Measurements from ENCODE around the gene GPS1.

The GPS1 gene

DNA sequence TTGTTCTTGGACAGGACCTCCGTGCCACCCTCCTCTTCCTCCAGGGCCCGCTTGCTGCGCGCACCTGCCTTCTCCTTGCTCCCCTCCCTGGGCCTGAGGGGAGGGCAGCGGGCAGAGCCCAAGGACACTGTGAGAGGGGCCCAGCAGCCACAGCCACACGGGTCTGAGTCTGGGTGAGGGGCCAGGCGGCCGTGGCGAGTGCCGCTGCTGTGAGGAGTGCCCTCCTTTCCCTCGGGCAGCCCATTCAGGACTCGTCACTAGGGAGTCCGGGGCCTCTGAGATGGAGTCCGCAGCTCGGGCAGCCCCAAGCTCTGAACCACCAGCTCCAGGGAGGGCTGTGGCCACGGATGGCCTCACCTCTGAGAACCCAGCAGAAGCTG, 8.3 kb downstream of the GPS1 start:
- Histone ChIP-seq H3K36me3 (ENCODE audit: control insufficient read depth, low read depth, low read length) (peaks cover 55% of the 10 kb centered on the region), H3K9me3 (ENCODE audit: control insufficient read depth, low read depth, low read length) (no peaks in the 10 kb centered on the region), H3K9ac (ENCODE audit: low read length) (no peak overlapping the region), H3K4me3 (ENCODE audit: low read length) (no peak overlapping the region), H3K27ac (ENCODE audit: low read length) (no peak overlapping the region), H3K27me3 (ENCODE audit: control insufficient read depth, insufficient read depth, low read length) (no peaks in the 10 kb centered on the region), H3K4me1 (ENCODE audit: control insufficient read depth, low read depth, low read length) (no peaks in the 10 kb centered on the region)

- Histone ChIP-seq H3K4me3 (ENCODE audit: low read length) (no peak overlapping the region), H3K36me3 (ENCODE audit: control insufficient read depth, low read depth, low read length) (peaks cover 52% of the 10 kb centered on the region), H3K27ac (ENCODE audit: low read length) (no peak overlapping the region), H3K9ac (ENCODE audit: low read length) (no peak overlapping the region), H3K9me3 (ENCODE audit: control insufficient read depth, low read depth, low read length) (no peaks in the 10 kb centered on the region), H3K27me3 (ENCODE audit: control insufficient read depth, insufficient read depth, low read length) (no peaks in the 10 kb centered on the region), H3K4me1 (ENCODE audit: control insufficient read depth, low read depth, low read length) (no peaks in the 10 kb centered on the region)
Measured at GRCh38 chr17:82060614-82061013, 8.9 kb downstream of the GPS1 start.

DNA sequence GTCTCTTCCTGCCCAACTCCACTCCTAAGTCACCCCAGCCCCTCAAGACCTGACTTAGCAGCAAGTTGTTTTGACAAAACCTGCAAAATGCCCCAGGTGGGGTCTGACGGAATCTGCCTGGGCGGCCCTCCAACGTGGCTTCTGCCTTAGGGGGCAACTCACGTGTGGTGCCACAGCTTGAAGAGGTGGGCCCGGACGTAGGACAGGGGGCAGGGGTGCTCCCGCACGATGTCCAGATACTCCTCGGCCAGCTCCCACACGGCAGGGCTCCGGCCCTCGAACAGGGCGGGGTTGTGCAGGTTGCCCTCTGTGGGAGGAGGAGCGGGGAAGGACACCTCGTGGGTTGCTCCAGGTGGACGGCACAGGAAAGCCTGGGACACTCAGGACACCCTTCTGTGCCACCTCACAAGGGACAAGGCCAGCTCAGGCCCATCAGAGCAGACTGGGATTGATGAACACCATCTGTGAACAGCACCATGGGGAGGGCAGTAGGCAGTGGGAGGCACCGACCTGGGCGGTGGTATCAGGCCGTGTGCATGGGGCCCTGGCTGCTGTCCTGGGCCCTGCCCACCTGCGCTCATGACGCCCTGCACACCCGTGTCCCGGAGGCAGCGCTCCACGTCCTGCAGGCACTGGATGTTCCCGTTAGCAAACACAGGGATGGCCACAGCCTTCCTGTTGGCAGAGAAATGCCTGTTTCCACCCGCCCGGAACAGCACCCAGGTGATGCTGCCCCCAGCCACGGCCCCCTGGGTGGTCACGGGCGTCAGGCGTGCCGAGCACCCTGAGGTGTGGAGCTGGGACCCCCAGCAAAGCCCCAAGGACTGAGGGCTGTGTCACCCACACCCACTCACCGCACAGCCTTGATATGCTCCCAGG, 9.6 kb downstream of the GPS1 start:
- H3K4me1 ChIP-seq (ENCODE audit: control insufficient read depth, low read depth, low read length): no peaks in the 10 kb centered on the region
- H3K4me3 ChIP-seq (ENCODE audit: low read length): no peak overlapping the region
- no peak overlapping the region for H3K9ac ChIP-seq (ENCODE audit: low read length)
- H3K36me3 ChIP-seq (ENCODE audit: control insufficient read depth, low read depth, low read length): peaks cover 45% of the 10 kb centered on the region
- H3K27ac ChIP-seq (ENCODE audit: low read length): no peak overlapping the region
- no peaks in the 10 kb centered on the region for H3K27me3 ChIP-seq (ENCODE audit: control insufficient read depth, insufficient read depth, low read length)
- no peaks in the 10 kb centered on the region for H3K9me3 ChIP-seq (ENCODE audit: control insufficient read depth, low read depth, low read length)

DNA sequence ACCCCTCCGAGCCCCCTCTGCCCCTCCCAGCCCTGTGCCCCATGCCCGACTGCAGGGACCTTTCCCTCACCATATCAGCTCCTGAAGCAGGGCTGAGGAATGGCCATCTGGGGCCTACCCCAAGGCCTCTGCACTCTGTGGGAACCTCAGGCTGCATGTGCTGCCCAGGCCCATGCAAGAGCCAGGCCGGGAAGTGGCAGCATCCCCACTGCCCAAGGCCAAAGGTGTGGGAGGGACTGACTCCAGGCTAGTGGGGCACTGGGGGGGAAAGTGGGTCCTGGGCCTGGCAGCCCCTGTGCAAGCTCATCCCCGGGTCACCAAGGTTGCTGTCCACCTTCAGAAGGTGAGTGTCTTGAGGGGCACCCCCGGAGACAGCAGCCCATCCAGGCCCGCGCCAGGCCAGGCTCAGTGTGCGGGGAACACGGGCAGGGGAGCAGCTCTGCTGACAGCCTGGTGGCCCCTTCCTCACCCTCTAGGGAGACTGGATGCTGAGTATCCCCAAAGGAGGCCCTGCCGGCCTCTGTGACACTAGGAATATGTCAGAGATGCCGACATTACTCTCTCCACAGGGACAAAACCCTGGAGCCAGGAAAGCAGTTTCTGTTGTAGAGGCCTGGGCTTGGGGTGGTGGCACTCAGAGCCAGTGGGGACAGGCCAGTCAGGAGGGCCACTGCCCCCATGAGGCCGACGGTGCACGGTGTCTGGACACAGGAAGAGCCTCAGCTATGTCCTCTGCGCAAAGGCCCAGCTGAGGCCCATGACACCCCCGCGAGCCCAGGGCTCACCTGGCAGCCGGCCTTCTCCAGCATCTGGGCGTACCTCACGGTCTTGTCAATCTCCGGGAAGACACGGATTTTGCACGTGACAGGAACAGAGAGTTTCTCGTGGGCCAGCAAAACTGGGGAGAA, 10.6 kb downstream of the GPS1 start:
- Histone ChIP-seq H3K4me3 (ENCODE audit: low read length) (no peak overlapping the region), H3K9me3 (ENCODE audit: control insufficient read depth, low read depth, low read length) (no peaks in the 10 kb centered on the region), H3K27me3 (ENCODE audit: control insufficient read depth, insufficient read depth, low read length) (no peaks in the 10 kb centered on the region), H3K4me1 (ENCODE audit: control insufficient read depth, low read depth, low read length) (no peaks in the 10 kb centered on the region), H3K27ac (ENCODE audit: low read length) (no peak overlapping the region), H3K36me3 (ENCODE audit: control insufficient read depth, low read depth, low read length) (peaks cover 35% of the 10 kb centered on the region), H3K9ac (ENCODE audit: low read length) (no peak overlapping the region)

DNA sequence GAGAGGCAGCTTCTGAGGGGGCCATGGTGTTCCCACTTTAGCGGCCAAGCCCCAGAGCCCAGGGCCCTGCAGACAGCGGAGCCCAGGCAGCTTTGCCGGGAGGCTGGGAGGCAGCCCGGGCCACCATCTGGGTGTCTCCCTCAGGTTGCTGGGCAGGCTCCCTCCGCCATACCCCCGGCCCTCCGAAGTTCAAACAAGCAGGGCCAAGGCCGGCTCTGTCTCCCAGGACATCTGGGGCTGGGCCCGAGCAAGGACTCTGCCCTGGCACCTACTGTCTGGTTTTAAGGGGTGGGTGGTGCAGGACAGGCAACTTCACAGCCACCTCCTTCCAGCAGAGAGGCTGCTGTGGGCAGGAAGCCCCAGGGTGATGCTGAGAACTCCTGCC, 11.3 kb downstream of the GPS1 start:
- Histone ChIP-seq H3K9ac (ENCODE audit: low read length) (no peak overlapping the region), H3K4me1 (ENCODE audit: control insufficient read depth, low read depth, low read length) (no peaks in the 10 kb centered on the region), H3K36me3 (ENCODE audit: control insufficient read depth, low read depth, low read length) (peaks cover 30% of the 10 kb centered on the region)

GRCh38 chr17:82063424-82064415, 12.0 kb downstream of the GPS1 start:
- no peak overlapping the region for H3K4me3 ChIP-seq (ENCODE audit: low read length)
- H3K27ac ChIP-seq (ENCODE audit: low read length): no peak overlapping the region
- H3K4me1 ChIP-seq (ENCODE audit: control insufficient read depth, low read depth, low read length): no peaks in the 10 kb centered on the region
- no peak overlapping the region for H3K9ac ChIP-seq (ENCODE audit: low read length)
- no peaks in the 10 kb centered on the region for H3K9me3 ChIP-seq (ENCODE audit: control insufficient read depth, low read depth, low read length)
- peaks cover 26% of the 10 kb centered on the region for H3K36me3 ChIP-seq (ENCODE audit: control insufficient read depth, low read depth, low read length)
- H3K27me3 ChIP-seq (ENCODE audit: control insufficient read depth, insufficient read depth, low read length): no peaks in the 10 kb centered on the region

More for the DNA sequence above, 11.3 kb downstream of the GPS1 start:
- Histone ChIP-seq H3K27ac (ENCODE audit: low read length) (no peak overlapping the region), H3K4me3 (ENCODE audit: low read length) (no peak overlapping the region), H3K9me3 (ENCODE audit: control insufficient read depth, low read depth, low read length) (no peaks in the 10 kb centered on the region), H3K27me3 (ENCODE audit: control insufficient read depth, insufficient read depth, low read length) (no peaks in the 10 kb centered on the region)

DNA sequence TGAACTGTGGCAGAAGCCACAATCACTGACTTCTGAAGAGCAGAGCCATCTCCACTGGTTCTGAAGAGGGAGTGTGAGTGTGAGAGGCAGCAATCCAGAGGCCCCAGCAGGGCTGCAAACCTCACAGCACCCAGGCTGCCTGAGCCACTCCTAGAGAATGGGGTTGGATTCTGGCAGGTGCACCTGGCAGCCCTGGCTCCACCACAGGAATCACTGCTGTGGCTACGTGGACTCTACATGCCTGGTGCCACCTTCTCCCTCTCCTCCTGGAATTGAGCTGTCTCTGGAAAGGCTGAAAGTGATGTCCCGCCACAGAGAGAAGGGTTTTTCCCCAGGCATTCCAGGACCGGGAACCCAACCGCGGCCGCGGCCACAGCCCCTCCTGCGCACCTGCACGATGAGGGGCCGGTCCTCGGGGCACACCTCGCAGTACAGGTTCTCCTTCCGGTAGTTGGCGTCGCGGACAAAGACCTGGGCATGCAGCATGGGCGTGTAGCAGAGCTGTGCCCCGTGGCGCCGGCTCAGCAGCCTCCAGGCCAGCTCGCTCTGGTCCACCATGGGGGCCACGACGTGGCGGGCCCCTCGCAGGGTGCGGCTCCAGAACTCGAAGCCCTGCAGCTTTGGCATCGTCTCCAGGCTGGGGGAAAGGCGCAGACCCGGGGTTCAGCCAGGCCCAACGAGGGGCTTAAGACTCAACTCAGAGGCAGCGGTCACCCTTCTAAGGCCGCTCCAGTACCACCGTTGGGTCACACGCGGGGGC, 12.9 kb downstream of the GPS1 start:
- H3K36me3 ChIP-seq (ENCODE audit: control insufficient read depth, low read depth, low read length): peaks cover 23% of the 10 kb centered on the region
- H3K4me3 ChIP-seq (ENCODE audit: low read length): peak overlapping the region; percentile 75
- H3K27ac ChIP-seq (ENCODE audit: low read length): no peak overlapping the region

DNA sequence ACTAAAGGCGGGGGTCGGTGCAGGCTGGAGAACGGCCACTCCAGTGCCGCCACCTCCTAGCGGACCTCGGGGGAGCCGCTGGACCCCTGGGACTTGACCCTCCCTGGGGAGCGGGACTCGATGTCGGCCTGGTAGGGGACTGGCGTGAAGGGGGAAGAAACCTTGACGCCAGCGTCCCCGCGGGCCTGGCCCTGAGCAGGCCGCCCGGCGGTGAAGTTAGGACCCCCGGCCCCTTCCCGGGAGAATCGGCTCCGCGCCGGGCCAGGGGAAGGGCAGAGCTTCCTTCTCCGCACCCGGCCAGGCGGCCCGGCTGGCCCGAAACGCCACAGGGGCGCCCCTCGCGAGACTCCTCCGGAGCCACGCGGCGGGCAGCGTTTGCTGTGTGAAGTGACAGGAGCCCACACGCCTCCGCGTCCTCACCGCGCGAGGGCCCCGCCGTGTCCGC, 13.5 kb downstream of the GPS1 start:
- Histone ChIP-seq H3K27ac (ENCODE audit: low read length) (no peak overlapping the region), H3K4me3 (ENCODE audit: low read length) (peak overlapping the region; percentile 75), H3K4me1 (ENCODE audit: control insufficient read depth, low read depth, low read length) (no peaks in the 10 kb centered on the region), H3K9me3 (ENCODE audit: control insufficient read depth, low read depth, low read length) (no peaks in the 10 kb centered on the region), H3K27me3 (ENCODE audit: control insufficient read depth, insufficient read depth, low read length) (no peaks in the 10 kb centered on the region), H3K9ac (ENCODE audit: low read length) (peak overlapping the region; percentile 62), H3K36me3 (ENCODE audit: control insufficient read depth, low read depth, low read length) (peaks cover 20% of the 10 kb centered on the region)

More for the DNA sequence above, 12.9 kb downstream of the GPS1 start:
- no peaks in the 10 kb centered on the region for H3K27me3 ChIP-seq (ENCODE audit: control insufficient read depth, insufficient read depth, low read length)
- peak overlapping the region; percentile 62 for H3K9ac ChIP-seq (ENCODE audit: low read length)
- no peaks in the 10 kb centered on the region for H3K9me3 ChIP-seq (ENCODE audit: control insufficient read depth, low read depth, low read length)
- H3K4me1 ChIP-seq (ENCODE audit: control insufficient read depth, low read depth, low read length): no peaks in the 10 kb centered on the region

- Histone ChIP-seq H3K4me3 (ENCODE audit: low read length) (peak within 1 kb of the TSS; percentile 75), H3K4me1 (ENCODE audit: control insufficient read depth, low read depth, low read length) (no peaks in the 10 kb centered on the region), H3K36me3 (ENCODE audit: control insufficient read depth, low read depth, low read length) (peaks cover 14% of the 10 kb centered on the region), H3K9ac (ENCODE audit: low read length) (peak within 1 kb of the TSS; percentile 62), H3K27ac (ENCODE audit: low read length) (no peak within 1 kb of the TSS), H3K27me3 (ENCODE audit: control insufficient read depth, insufficient read depth, low read length) (peaks cover 4% of the 10 kb centered on the region), H3K9me3 (ENCODE audit: control insufficient read depth, low read depth, low read length) (no peaks in the 10 kb centered on the region)
Measured at GRCh38 chr17:82065638-82066303, 14.1 kb downstream of the GPS1 start, which contains the start of gene DUS1L. Gene DUS1L, minus strand, starts transcription at chr17:82065804. Its CDS starts 745 bp downstream, at chr17:82065059.

GRCh38 chr17:82070611-82071010, 18.9 kb downstream of the GPS1 start:
- no peaks in the 10 kb centered on the region for H3K4me1 ChIP-seq (ENCODE audit: control insufficient read depth, low read depth, low read length)
- no peaks in the 10 kb centered on the region for H3K36me3 ChIP-seq (ENCODE audit: control insufficient read depth, low read depth, low read length)
- no peaks in the 10 kb centered on the region for H3K9me3 ChIP-seq (ENCODE audit: control insufficient read depth, low read depth, low read length)
- H3K4me3 ChIP-seq (ENCODE audit: low read length): no peak overlapping the region
- H3K27me3 ChIP-seq (ENCODE audit: control insufficient read depth, insufficient read depth, low read length): peaks cover 6% of the 10 kb centered on the region
- no peak overlapping the region for H3K27ac ChIP-seq (ENCODE audit: low read length)
- no peak overlapping the region for H3K9ac ChIP-seq (ENCODE audit: low read length)

Measured in iPS-18a (cell line).